ENCODE measurements around the gene MLH1. TPM values are rescaled to one million over a fixed set of nuclear protein-coding genes. Genes with fewer than 3 reads are reported as not detected.
"Not testable (repeated sequence)": the region's sequence is repeated elsewhere in the genome, so short reads cannot be mapped to it uniquely, and the experiment has no call there.

The MLH1 gene
- total RNA-seq: 40.9 and 43.2 TPM in 2 replicates

GRCh38 chr3:36993326-36994283, at the start of gene MLH1:
TSS of gene MLH1 (plus strand) at chr3:36993518. CDS start at chr3:36993548, 30 bp downstream.
- intact Hi-C loops (cut with micrococcal nuclease): loop anchor here (1.0 to 10.0 kb wide), 11 partner anchors 35 to 1171 kb away; partner anchors contain the start of genes ACAA1 and OXSR1

GRCh38 chr3:36943601-36944000, 49.7 kb upstream of the MLH1 start:
- intact Hi-C loops (cut with micrococcal nuclease): no loop called here

GRCh38 chr3:36944012-36944640, 49.2 kb upstream of the MLH1 start:
- intact Hi-C loops (cut with micrococcal nuclease): loop anchor here (1.0 kb wide), 4 partner anchors 14 to 68 kb away; partner anchors contain the start of genes EPM2AIP1 and MLH1

- intact Hi-C loops (cut with micrococcal nuclease): loop anchor here (1.0 kb wide), 4 partner anchors 14 to 68 kb away; partner anchors contain the start of genes EPM2AIP1 and MLH1
Measured at GRCh38 chr3:36944641-36945270, 48.6 kb upstream of the MLH1 start, which contains the start of gene TRANK1. TSS of gene TRANK1 (minus strand) at chr3:36945054. CDS start at chr3:36944809, 245 bp downstream.

GRCh38 chr3:36945333-36945980, 47.9 kb upstream of the MLH1 start:
- intact Hi-C loops (cut with micrococcal nuclease): no loop called here

GRCh38 chr3:36947814-36948213, 45.5 kb upstream of the MLH1 start:
- intact Hi-C loops (cut with micrococcal nuclease): not testable (repeated sequence)

- intact Hi-C loops (cut with micrococcal nuclease): loop anchor here (5.0 kb wide), 1 partner anchor 987 kb away; no protein-coding TSS in a partner anchor
Measured at GRCh38 chr3:36954452-36955134, 38.7 kb upstream of the MLH1 start.

GRCh38 chr3:36956155-36956554, 37.2 kb upstream of the MLH1 start:
- intact Hi-C loops (cut with micrococcal nuclease): loop anchor here (5.0 kb wide), 1 partner anchor 989 kb away; no protein-coding TSS in a partner anchor

GRCh38 chr3:36957063-36957462, 36.3 kb upstream of the MLH1 start:
- intact Hi-C loops (cut with micrococcal nuclease): loop anchor here (5.0 kb wide), 1 partner anchor 990 kb away; no protein-coding TSS in a partner anchor

GRCh38 chr3:36957862-36958686, 35.2 kb upstream of the MLH1 start:
- intact Hi-C loops (cut with micrococcal nuclease): loop anchor here (1.0 to 5.0 kb wide), 12 partner anchors 14 to 991 kb away; partner anchors contain the start of genes EPM2AIP1 and MLH1

GRCh38 chr3:36959821-36960220, 33.5 kb upstream of the MLH1 start:
- intact Hi-C loops (cut with micrococcal nuclease): loop anchor here (5.0 kb wide), 1 partner anchor 993 kb away; no protein-coding TSS in a partner anchor

- intact Hi-C loops (cut with micrococcal nuclease): no loop called here
Measured at GRCh38 chr3:36960502-36960901, 32.8 kb upstream of the MLH1 start.

GRCh38 chr3:36963008-36963407, 30.3 kb upstream of the MLH1 start:
- intact Hi-C loops (cut with micrococcal nuclease): not testable (repeated sequence)

- intact Hi-C loops (cut with micrococcal nuclease): no loop called here
Measured at GRCh38 chr3:36964331-36964730, 29.0 kb upstream of the MLH1 start.

GRCh38 chr3:36964817-36965216, 28.5 kb upstream of the MLH1 start:
- intact Hi-C loops (cut with micrococcal nuclease): no loop called here

- intact Hi-C loops (cut with micrococcal nuclease): no loop called here
Measured at GRCh38 chr3:36965440-36965839, 27.9 kb upstream of the MLH1 start.

- intact Hi-C loops (cut with micrococcal nuclease): no loop called here
Measured at GRCh38 chr3:36969085-36969484, 24.2 kb upstream of the MLH1 start.

- intact Hi-C loops (cut with micrococcal nuclease): loop anchor here (2.0 kb wide), 1 partner anchor 21 kb away; no protein-coding TSS in a partner anchor
Measured at GRCh38 chr3:36969540-36970432, 23.5 kb upstream of the MLH1 start.
